IMR-90 (cell line): ENCODE data around the gene CANT1. TPM values are rescaled to one million over a fixed set of nuclear protein-coding genes. Genes with fewer than 3 reads are reported as not detected.

Experiments
- ATAC-seq: fragments of 200-7000 bp; cut with Tn5 transposase; 2 replicates; pipeline ENCODE4 v1.9.1; 2020; ENCODE audit warnings: low read depth, mild to moderate bottlenecking, moderate library complexity
- BruUV-seq: library from RNA; stranded (reverse); fragments of 400-500 nt; replicated peaks from 2 replicates; lab custom pipeline; 2021; lab: Mats Ljungman, UMichigan
- CTCF ChIA-PET: fragments of 300-600 bp; formaldehyde crosslinking; extraction: SDS; loops from one replicate; lab custom pipeline; 2021; ENCODE audit warnings: antibody characterized with exemption; lab: Yijun Ruan, JAX
- POLR2A ChIA-PET: fragments of 300-600 bp; sonication (Branson Sonifier 250); formaldehyde crosslinking; loops from one replicate; lab custom pipeline; 2022; ENCODE audit warnings: antibody characterized with exemption; ENCODE audit not compliant: unreplicated experiment; lab: Charles Lee
- DNase-seq: peaks from one replicate; pipeline ENCODE4 v3.0.0; 2013
- H2AFZ ChIP-seq: replicated peaks from 2 replicates; pipeline ENCODE3; 2013; ENCODE audit warnings: low read length, mild to moderate bottlenecking; ENCODE audit not compliant: poor library complexity
- H2AK5ac ChIP-seq: 2 replicates; pipeline ENCODE4 v1.6.1; 2013; ENCODE audit warnings: low read depth, low read length, inconsistent platforms
- H2AK9ac ChIP-seq: replicated peaks from 2 replicates; pipeline ENCODE3; 2013; ENCODE audit warnings: mild to moderate bottlenecking, low read depth, low read length, moderate library complexity; ENCODE audit not compliant: poor library complexity
- H2BK120ac ChIP-seq: 2 replicates; pipeline ENCODE4 v1.6.1; 2013; ENCODE audit warnings: low read depth, low read length, inconsistent platforms
- H2BK15ac ChIP-seq: 3 replicates; pipeline ENCODE4 v1.6.1; 2013; ENCODE audit warnings: low read depth, low read length, inconsistent platforms
- H2BK20ac ChIP-seq: 2 replicates; pipeline ENCODE4 v1.6.1; 2013; ENCODE audit warnings: low read depth, mild to moderate bottlenecking, inconsistent platforms, low read length, moderate library complexity
- H2BK5ac ChIP-seq: 2 replicates; pipeline ENCODE4 v1.6.1; 2013; ENCODE audit warnings: mild to moderate bottlenecking, low read depth, low read length, inconsistent platforms; ENCODE audit not compliant: poor library complexity, severe bottlenecking
- H3K14ac ChIP-seq: replicated peaks from 2 replicates; pipeline ENCODE4 v1.6.1; 2013; ENCODE audit warnings: low read depth, low read length, inconsistent platforms
- H3K18ac ChIP-seq: 2 replicates; pipeline ENCODE4 v1.6.1; 2013; ENCODE audit warnings: low read depth, low read length, control low read depth
- H3K23ac ChIP-seq: 2 replicates; pipeline ENCODE4 v1.6.1; 2013; ENCODE audit warnings: low read depth, low read length, inconsistent platforms
- H3K27ac ChIP-seq: 2 replicates; pipeline ENCODE4 v1.5.1; 2013; ENCODE audit warnings: mild to moderate bottlenecking, control low read depth, low read length; ENCODE audit not compliant: insufficient read depth
- H3K27me3 ChIP-seq: 2 replicates; pipeline ENCODE4 v1.6.1; 2013; ENCODE audit warnings: low read length; ENCODE audit not compliant: control insufficient read depth, insufficient read depth
- H3K36me3 ChIP-seq: 2 replicates; pipeline ENCODE4 v1.6.1; 2013; ENCODE audit warnings: low read length, mixed read lengths; ENCODE audit not compliant: control insufficient read depth, insufficient read depth
- H3K4ac ChIP-seq: 2 replicates; pipeline ENCODE4 v1.6.1; 2013; ENCODE audit warnings: low read depth, low read length, inconsistent platforms
- H3K4me1 ChIP-seq: 2 replicates; pipeline ENCODE4 v1.6.1; 2013; ENCODE audit warnings: low read length, mixed read lengths; ENCODE audit not compliant: control insufficient read depth, insufficient read depth
- H3K4me2 ChIP-seq: 2 replicates; pipeline ENCODE4 v1.6.1; 2013; ENCODE audit warnings: low read depth, mild to moderate bottlenecking, control low read depth, low read length, moderate library complexity
- H3K4me3 ChIP-seq: 2 replicates; pipeline ENCODE4 v1.5.1; 2013; ENCODE audit warnings: low read depth, mild to moderate bottlenecking, control low read depth, low read length, moderate library complexity; ENCODE audit not compliant: insufficient read depth
- H3K56ac ChIP-seq: 2 replicates; pipeline ENCODE4 v1.6.1; 2013; ENCODE audit warnings: low read length, inconsistent platforms; ENCODE audit not compliant: insufficient read depth; ENCODE audit errors: extremely low read depth
- H3K79me1 ChIP-seq, 2 experiments: 2 replicates each; pipeline ENCODE4 v1.6.1; 2013; ENCODE audit warnings: low read length in 2 of 2, inconsistent platforms in 1 of 2, low read depth in 1 of 2
- H3K9ac ChIP-seq: 2 replicates; pipeline ENCODE4 v1.6.1; 2013; ENCODE audit warnings: low read depth, low read length, control low read depth
- H3K9me1 ChIP-seq: 2 replicates; pipeline ENCODE4 v1.6.1; 2013; ENCODE audit warnings: low read length, inconsistent platforms; ENCODE audit not compliant: insufficient read depth
- H3K9me3 ChIP-seq: 2 replicates; pipeline ENCODE4 v1.6.1; 2013; ENCODE audit warnings: low read length; ENCODE audit not compliant: control insufficient read depth, insufficient read depth
- H4K20me1 ChIP-seq: 2 replicates; pipeline ENCODE4 v1.6.1; 2013; ENCODE audit warnings: low read length, inconsistent platforms; ENCODE audit not compliant: insufficient read depth
- H4K5ac ChIP-seq: 2 replicates; pipeline ENCODE4 v1.6.1; 2013; ENCODE audit warnings: mild to moderate bottlenecking, low read depth, low read length, control low read depth
- H4K8ac ChIP-seq, 2 experiments: 2 replicates each; pipeline ENCODE4 v1.6.1; 2013; ENCODE audit warnings: low read depth in 2 of 2, low read length in 2 of 2, control low read depth in 1 of 2, inconsistent platforms in 1 of 2
- H4K91ac ChIP-seq: 2 replicates; pipeline ENCODE4 v1.6.1; 2013; ENCODE audit warnings: low read depth, low read length, inconsistent platforms; ENCODE audit not compliant: insufficient read depth
- BHLHE40 ChIP-seq: fragments of 150-350 bp; IDR thresholded peaks from 2 replicates; pipeline ENCODE4 v1.6.1; 2016; ENCODE audit warnings: mild to moderate bottlenecking, low read depth, low read length
- FOS ChIP-seq: fragments of 150-350 bp; IDR thresholded peaks from 2 replicates; pipeline ENCODE4 v1.6.1; 2016; ENCODE audit warnings: low read depth, low read length
- MAFK ChIP-seq: IDR thresholded peaks from 2 replicates; pipeline ENCODE4 v1.6.1; 2012; ENCODE audit warnings: low read depth, low read length, improper control_type of control experiment
- MAZ ChIP-seq: IDR thresholded peaks from 2 replicates; pipeline ENCODE4 v1.6.1; 2012; ENCODE audit warnings: low read depth, mild to moderate bottlenecking, low read length, improper control_type of control experiment, moderate library complexity, borderline replicate concordance
- SMC3 ChIP-seq: fragments of 150-350 bp; IDR thresholded peaks from 2 replicates; pipeline ENCODE4 v1.6.1; 2016; ENCODE audit warnings: low read depth, mild to moderate bottlenecking, antibody characterized with exemption, low read length, moderate library complexity
- WGBS, 2 experiments: methylation state at CpG; one replicate each; pipeline versions ENCODE4 v1.1.5 to v1.1.7; 2013; ENCODE audit warnings: missing lambda C conversion rate in 2 of 2; ENCODE audit not compliant: insufficient read length in 1 of 2; ENCODE audit errors: extremely low coverage in 2 of 2; 5-methylcytosine and 5-hydroxymethylcytosine counted together
- dilution Hi-C: fragments of 300-500 bp; cut with HindIII; formaldehyde crosslinking; loops from one replicate; pipeline ENCODE4 v1.14.3; 2018; ENCODE audit warnings: low sequenced_read_pairs; ENCODE audit not compliant: unreplicated experiment
- in situ Hi-C: fragments of 300-500 bp; cut with MboI; formaldehyde crosslinking; loops from 3 replicates; pipeline ENCODE4 v1.14.3; 2019; ENCODE audit warnings: low sequenced_read_pairs, inconsistent platforms, mixed read lengths
- intact Hi-C: fragments of 100-400 bp; cut with micrococcal nuclease; formaldehyde crosslinking; loops from 2 replicates; pipeline ENCODE4 v1.10.0; 2022
- polyA plus RNA-seq, 3 experiments: library from polyadenylated mRNA; depleted of rRNA; stranded (reverse); fragments of >200 nt; gene quantifications; 2 replicates each; pipeline ENCODE4 v1.2.3, GENCODE V29; 2012; ENCODE audit warnings: low replicate concordance in 1 of 3
- total RNA-seq: library from RNA; depleted of rRNA; stranded (reverse); fragments of >200 nt; gene quantifications from 2 replicates; pipeline ENCODE4 v1.2.3, GENCODE V29; 2012
- TF ChIP-seq, protein P1 (sequence below): fragments of 150-350 bp; IDR thresholded peaks from 2 replicates; pipeline ENCODE4 v1.6.1; 2016; ENCODE audit warnings: low read depth, mild to moderate bottlenecking, low read length, moderate library complexity, borderline replicate concordance
- TF ChIP-seq, protein P2 (sequence below): fragments of 150-350 bp; IDR thresholded peaks from 2 replicates; pipeline ENCODE4 v1.6.1; 2017; ENCODE audit warnings: mild to moderate bottlenecking, antibody characterized with exemption, low read length, low read depth

Gene CANT1
- total and polyA plus RNA-seq, 2 of the 4 experiments (the other 2 are of a cell fraction), result 51.8 to 73.4 TPM

DNA sequence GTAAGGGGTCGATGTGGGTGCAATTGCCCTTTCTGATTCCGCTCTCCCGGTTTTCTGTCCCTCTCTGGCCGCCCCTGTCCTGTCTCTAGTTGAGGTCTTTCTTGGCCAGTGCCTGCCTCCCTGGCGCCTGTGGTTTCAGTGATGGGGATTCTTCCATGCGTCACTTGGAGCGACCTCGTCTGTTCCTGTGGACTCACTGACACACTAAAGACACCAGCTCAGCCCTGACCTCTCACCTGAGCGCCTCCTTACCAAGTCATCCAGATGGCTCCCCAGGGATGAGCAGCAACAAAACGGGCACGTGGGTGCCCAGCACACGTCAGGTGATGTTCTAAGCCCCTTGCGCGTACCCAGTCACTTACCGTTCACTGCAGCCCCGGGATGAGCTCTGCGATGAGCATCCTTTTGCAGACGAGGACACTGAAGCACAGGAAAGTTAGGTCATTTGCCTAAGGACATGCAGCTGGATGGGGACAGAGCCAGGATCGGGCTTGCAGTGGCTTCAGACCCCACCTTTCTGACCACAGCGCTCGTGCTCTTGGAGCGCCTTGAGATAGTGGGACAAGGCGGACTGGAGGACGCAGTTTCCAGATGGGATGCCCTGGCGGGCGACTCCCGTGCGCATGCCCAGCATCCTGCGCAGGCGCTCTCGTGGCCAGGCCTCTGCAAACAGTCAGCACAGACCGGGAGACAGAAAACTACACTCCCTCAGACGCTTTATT lies 18.4 kb downstream of the CANT1 start:
- H4K5ac ChIP-seq, result no peak overlapping the region
- peaks cover 11% of the 10 kb centered on the region for H4K20me1 ChIP-seq
- no peak overlapping the region for H4K8ac ChIP-seq
- peaks cover 50% of the 10 kb centered on the region for H3K36me3 ChIP-seq
- H2BK120ac ChIP-seq, result no peak overlapping the region
- in situ Hi-C loops (no loop called here), intact Hi-C loops (no loop called here), dilution Hi-C loops (no loop called here)
- no peak overlapping the region for H3K4me3 ChIP-seq
- H3K9me1 ChIP-seq, result peaks cover 4% of the 10 kb centered on the region; the same call in 1 of the 2 replicates
- POLR2A ChIA-PET, result no interaction called here
- ATAC-seq (no peak), DNase-seq (no peak)
- H3K14ac ChIP-seq, result no peak overlapping the region
- CTCF ChIA-PET, result no interaction called here
- H4K91ac ChIP-seq, result no peak overlapping the region
- H3K4me1 ChIP-seq, result peaks cover 5% of the 10 kb centered on the region
- no peak overlapping the region for H3K4ac ChIP-seq
- no peak overlapping the region for H2AK9ac ChIP-seq
- H3K27me3 ChIP-seq, result no peaks in the 10 kb centered on the region
- no peak overlapping the region for H3K27ac ChIP-seq
- H2BK5ac ChIP-seq, result no peak overlapping the region
- H2AK5ac ChIP-seq, result no peak overlapping the region
- TF ChIP-seq BHLHE40, result no peak
- TF ChIP-seq MAZ, result no peak
- TF ChIP-seq, protein P1, sequence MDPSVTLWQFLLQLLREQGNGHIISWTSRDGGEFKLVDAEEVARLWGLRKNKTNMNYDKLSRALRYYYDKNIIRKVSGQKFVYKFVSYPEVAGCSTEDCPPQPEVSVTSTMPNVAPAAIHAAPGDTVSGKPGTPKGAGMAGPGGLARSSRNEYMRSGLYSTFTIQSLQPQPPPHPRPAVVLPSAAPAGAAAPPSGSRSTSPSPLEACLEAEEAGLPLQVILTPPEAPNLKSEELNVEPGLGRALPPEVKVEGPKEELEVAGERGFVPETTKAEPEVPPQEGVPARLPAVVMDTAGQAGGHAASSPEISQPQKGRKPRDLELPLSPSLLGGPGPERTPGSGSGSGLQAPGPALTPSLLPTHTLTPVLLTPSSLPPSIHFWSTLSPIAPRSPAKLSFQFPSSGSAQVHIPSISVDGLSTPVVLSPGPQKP, result no peak
- TF ChIP-seq, protein P2, sequence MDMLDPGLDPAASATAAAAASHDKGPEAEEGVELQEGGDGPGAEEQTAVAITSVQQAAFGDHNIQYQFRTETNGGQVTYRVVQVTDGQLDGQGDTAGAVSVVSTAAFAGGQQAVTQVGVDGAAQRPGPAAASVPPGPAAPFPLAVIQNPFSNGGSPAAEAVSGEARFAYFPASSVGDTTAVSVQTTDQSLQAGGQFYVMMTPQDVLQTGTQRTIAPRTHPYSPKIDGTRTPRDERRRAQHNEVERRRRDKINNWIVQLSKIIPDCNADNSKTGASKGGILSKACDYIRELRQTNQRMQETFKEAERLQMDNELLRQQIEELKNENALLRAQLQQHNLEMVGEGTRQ, result no peak
- no peak for TF ChIP-seq MAFK
- no peak for TF ChIP-seq SMC3
- no peak for TF ChIP-seq FOS
- BruUV-seq, result no TSS peak
- no peak overlapping the region for H3K23ac ChIP-seq
- H2BK15ac ChIP-seq, result no peak overlapping the region
- H2AFZ ChIP-seq, result no peak overlapping the region
- H3K18ac ChIP-seq, result no peak overlapping the region
- H3K9me3 ChIP-seq, result no peaks in the 10 kb centered on the region
- H2BK20ac ChIP-seq, result no peak overlapping the region
- H3K56ac ChIP-seq, result no peak overlapping the region
- 99% methylated on average over 20 of the region's 33 CpGs; no CpG with 5 or more reads in 1 of the 2 experiments for WGBS, 2 experiments
- H3K9ac ChIP-seq, result no peak overlapping the region
- no peak overlapping the region for H3K4me2 ChIP-seq
- H3K79me1 ChIP-seq, result peaks cover 10 to 42% of the 10 kb centered on the region in 2 experiments
